ENCODE results near the gene PER1.
"Not testable (repeated sequence)": the region's sequence is repeated elsewhere in the genome, so short reads cannot be mapped to it uniquely, and the experiment has no call there.

Gene PER1

DNA sequence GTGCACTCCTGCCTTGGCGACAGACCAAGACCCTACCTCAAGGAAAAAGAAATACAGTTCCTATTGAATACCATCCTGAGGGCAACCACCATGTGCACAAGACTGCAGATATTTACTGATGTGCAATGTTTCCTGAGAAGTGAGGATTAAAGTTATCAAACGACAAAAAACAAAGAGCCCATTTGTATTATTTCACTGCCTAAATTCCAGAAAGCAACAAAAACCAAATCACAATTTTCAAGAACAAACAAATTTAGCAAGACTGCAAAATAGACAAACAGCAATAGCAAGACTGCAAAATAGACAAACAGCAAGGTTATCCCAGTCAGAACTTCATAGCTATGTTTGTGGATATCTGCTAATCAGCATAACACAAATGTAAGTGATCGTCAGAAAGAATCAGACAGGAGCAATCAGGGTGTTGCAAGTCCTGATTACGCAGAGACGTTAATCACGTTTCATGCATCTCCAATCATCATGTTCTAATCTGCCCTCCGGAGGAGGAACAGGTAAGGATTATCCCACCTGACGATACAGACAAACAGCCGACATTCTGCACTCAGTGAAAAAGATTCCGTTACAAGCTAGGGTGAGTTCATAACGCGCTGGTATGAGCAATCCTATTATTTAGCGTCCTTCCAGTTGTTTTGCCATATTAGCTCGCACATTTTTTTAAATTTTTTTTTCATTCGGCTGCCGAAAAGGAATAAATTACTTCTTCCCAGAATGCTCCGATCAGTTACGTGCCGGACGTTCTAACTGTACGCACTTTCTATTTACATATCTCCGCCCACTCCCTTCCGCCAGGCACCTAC is 21.1 kb upstream of the PER1 start:
- DNase-seq (ENCODE audit: low spot score), result peak; percentile 90

DNA sequence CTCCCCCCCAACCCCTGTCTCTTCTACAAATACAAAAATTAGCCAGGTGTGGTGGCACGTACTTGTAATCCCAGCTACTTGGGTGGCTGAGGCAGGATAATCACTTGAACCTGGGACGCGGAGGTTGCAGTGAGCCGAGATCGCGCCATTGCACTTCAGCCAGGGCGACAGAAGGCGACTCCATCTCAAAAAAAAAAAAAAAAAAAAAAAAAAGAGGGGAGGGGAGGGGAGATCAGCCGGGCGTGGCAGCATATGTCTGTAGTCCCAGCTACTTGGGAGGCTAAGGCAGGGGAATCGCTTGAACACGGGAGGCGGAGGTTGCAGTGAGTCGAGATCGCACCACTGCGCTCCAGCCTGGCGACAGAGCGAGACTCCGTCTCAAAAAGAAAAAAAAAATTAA is 18.0 kb upstream of the PER1 start:
- not testable (repeated sequence) for DNase-seq (ENCODE audit: low spot score)

DNA sequence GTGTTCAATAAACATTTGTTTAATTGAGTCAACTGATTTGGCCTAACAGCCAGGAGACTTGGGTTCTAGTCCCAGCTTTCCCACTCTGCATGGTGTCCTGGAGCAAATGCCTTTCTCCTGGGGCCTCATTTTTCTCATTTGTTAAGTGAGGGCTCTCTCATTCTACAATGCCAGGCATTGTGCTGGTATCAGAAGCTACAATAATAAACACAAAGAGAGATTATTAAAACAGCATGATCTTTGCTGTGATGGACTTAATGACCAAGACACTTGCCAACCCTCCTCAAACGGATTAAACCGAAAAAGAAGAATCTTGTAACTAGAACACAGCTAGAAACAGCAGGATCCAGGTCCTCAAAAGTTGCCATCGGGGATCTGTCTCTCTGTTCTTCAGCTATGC is 15.3 kb upstream of the PER1 start:
- no peak for DNase-seq (ENCODE audit: low spot score)

DNA sequence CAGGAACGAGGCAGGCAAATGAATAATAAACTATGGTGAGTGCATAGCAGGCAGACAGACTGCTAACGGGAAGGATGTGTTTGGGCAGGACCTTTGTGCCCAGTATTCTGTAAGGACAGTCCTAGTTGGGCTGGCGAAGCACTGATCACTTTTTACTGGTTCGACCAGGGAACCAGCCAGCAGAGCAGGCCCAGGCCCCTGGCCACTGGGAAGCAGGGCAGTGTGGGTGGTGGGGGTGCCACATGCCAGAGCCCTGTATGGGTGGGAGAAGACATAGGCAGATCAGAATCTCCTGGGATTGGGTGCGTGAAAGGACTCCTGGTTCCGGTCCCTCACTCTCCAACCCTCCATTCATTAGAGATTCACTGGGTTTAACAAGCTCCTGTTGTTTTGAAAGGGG is 14.5 kb upstream of the PER1 start:
- DNase-seq (ENCODE audit: low spot score), result no peak

DNA sequence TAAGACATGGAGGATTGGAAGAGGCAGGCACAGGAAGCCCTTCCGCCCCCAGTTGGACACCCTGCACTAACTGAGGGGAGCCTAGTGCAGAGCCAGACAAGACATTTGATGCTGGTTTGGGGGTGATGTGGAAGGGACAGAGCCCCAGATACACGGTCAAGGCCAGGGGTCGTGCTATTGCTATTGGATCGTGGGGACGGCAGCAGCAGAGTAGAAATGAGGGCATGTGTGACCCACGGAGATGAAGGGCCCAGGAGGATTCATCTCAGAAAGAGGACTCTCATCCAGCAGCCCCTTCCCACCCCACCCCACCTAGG is 12.6 kb upstream of the PER1 start:
- DNase-seq (ENCODE audit: low spot score), result no peak

DNA sequence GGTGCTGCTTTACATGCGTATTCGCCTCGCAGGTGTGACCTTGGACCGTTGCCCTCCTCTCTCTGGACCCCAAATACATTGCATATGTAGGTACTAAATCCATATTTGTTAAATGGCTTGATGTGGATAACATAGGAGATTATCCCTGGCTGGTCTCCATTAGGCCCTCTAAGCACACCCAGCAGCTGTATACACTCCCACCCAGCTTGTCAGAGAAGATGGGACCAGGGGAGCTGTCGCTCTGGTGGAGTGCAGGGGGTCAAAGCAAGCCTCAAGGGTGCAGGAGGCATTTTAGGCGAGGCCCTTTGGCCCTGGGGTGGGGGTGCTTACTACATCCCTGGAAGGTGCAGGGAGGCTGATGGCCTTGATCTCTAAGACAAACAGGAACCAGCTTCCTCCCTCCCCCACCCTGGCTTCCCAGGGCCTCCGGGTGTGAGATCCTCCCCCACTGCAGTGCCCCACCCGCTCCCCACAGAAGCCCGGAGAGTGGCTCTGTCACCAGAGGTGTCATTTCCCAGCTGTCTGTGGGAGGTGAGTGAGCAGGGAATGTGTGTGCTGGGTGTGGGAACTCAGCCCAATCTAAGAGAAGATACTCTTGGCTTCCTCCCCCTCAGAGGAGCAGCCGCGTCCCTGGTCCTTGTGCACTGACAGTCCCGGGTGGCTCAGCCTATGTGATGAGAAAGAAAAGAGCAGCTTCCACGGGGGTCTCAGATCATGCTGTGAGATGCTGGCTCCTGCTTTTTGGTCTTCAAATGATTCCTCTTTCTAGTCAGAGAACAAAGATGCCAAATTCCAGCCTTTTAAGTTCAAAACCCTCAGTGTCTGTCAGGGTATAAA is 12.0 kb upstream of the PER1 start:
- peak; percentile 50 for DNase-seq (ENCODE audit: low spot score)

DNA sequence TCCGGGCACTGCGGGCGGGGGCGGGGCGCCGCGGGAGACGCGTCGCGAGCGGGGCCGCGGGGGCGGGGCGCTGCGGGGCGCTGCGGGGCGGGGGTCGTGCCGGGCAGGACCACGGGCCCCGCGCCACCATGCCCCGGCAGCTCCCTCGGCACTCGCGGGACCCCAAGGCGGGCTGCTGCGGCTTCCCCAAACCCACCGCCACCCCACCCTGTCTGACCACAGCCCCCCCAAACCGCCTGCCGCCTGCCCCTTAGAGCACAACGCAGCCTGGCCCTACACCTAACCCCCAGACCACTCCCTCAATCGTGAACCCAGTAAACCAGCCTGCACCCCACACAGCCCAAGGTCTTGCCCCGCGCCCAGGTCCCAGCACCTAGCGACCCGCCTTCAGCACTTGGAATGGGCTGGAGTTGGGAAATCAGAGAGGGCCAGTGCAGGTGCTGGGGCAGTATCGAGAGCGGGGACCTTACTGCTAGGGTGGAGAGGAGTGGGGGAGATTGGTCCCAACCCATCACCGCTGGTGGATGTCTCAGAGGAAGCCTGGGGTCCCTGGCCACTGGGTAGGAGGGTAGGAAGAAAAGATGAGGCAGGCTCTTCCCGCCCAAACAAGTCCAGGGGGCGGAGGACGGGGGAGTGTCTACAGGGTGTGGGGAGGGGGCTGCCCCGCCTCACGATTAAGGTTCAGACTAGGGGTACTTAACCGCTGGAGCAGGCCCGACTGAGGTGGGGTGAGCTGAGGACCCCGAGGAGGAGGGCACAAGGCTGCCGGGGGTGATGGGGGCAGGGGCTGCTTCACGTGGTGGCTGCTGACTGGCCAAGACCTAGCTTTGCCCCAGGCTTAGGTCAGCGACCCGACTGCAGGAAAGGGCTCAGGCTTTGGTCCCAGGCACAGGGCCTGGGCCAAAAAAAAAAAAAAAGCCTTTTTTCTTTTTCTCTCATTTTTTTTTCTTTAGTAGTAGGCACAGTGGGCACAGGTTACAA is 11.1 kb upstream of the PER1 start:
- no peak for DNase-seq (ENCODE audit: low spot score)

DNA sequence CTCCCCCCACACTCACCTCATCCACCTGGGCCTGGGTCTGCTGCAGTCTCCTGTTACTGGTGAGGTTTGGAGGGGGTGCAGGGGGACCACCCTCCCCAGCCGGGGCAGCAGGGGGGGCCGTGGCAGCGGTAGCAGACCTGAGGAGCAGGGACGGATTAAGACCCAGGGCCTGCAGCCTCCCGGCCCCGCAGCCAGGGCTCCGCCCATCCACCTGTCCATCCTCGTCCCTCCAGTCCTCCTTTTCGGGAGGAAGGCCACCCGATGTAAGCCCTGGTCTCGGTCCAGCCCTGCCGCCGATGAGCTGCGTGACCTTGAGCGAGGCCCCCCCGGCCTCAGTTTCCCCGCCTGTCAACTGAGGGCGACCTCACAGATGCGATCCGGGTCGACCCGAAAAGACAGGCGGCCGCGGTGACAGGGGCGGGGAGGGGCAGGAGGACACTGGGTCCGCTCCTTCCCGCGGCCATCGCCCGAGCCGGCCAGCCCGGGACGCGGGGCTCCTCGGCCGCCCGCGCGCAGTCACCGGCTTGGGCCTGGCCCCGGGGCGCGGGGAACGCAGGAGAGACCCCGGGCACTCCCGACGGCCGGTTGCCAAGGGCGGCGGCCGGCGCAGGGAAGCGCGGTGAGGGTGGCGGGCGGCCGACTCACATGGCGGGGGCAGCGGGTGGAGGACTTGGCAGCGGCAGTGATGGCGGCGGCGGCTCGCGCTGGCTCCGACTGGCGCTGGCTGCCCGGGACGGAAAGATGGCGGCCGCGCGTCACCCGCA is 10.2 kb upstream of the PER1 start, which contains the start of gene VAMP2:
TSS of gene VAMP2 (minus strand) at position 716 of the 764 bp plus-strand sequence. CDS start at position 647, 69 bp downstream.
- peak; percentile 88 for DNase-seq (ENCODE audit: low spot score)

DNA sequence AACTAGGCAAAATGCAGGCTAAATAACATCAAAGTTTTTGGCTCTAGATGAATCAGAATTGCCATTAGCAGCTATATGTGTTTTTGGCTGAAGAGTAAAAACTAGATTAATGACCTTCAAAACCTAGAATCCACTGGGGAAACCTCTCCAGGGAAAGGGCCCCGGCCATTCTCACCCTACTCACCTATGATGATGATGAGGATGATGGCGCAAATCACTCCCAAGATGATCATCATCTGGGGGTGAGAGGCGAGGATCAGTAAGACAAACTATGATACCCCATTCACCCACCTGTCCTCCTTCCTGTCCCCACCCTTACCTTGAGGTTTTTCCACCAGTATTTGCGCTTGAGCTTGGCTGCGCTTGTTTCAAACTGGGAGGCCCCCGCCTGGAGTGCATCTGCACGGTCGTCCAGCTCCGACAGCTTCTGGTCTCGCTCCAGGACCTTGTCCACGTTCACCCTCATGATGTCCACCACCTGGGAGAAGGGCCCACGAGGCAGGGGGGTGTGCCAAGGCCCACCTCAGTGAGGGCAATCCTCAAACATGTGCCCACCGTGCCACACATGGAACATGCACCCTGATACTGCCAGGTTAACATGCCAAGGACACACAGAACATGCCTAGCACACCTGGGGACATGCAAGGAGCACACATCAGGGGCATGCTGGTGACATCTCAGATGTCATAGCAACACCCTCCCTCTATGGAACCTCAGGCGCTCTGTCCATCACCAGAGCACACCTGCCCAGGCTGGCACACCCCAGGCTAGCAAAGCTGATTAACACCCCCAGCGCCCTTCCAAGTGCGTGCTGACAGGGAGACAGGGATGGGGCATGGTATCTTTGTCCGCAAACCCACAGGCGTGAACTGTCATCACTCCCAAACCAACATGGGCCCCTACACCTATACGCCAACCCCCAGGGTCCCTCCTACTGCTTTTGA is 9.4 kb upstream of the PER1 start:
- DNase-seq (ENCODE audit: low spot score), result peak; percentile 35

DNA sequence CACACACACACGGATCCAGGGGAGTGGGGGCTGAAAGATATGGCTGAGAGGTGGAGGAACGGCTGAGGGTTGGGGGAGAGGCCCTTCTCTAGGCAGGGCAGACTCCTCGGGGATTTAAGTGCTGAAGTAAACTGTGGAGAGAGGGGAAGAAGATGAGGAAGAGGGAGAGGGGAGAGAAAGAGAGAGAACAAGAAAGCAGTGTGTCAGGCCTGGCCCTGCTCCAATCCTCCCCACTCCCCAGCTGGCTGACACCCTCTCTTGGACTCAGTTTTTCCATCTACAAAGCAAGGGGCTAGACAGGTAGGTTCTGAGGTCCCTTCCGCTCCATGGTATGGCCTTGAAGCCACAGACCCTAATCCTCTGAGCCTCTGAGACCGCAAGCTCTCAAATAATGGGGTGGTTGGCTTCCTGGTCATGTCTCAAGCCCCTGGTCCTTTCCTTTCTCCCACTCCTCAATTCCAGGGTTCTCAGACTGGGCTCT is 8.6 kb upstream of the PER1 start:
- DNase-seq (ENCODE audit: low spot score), result no peak

DNA sequence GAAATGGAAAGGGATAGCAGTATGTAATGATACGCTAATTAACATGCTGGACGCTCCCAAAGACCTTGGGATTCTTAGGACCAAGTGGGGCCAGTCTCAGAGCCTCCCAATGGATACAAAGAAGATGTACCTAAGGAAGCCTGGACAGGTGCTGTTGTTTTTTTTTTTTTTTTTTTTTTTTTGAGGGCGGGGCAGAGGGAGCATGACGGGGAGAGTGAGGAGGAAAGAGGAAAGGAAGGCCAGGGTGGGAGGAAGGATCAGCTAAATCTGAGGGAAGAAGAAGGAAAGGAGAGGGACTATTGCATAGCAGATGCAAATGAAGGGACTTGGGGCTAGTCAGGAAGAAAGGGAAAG is 8.0 kb upstream of the PER1 start:
- DNase-seq (ENCODE audit: low spot score), result no peak

DNA sequence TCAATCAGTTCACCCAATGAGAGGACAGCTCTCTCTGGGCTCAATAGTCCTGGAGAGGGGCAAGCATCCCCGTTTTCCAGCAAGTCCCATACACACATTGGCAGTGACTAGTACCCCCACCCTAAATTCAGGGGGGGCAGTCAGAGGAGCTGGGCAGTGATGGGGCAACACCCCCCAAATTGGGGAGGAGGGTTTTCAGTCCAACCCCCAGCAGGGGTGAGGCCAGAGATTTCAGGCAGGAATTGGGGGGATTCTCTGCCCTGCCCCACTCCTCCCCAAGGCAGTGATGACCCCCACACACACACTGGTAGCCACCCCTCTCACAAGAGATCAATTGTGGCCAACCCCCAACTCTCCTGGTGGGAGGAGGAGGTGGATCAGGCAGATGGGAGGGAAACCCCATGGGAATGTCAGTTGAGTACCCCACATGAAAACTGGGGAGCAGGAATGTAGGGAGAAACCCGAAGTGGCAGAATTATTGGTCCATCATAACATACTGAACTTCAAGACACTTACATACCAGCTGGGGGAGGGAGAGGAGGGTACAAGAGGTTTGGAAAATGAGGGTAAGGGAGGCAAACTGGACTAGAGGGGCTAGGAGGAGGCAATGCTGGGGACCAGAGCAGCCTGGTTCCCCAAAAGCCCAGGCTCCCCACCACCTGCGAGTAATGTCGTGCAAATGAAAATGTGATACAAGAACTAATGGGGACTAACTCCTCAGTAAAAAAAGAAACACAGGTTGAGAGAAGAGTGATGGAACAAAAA is 7.4 kb upstream of the PER1 start:
- DNase-seq (ENCODE audit: low spot score), result no peak

DNA sequence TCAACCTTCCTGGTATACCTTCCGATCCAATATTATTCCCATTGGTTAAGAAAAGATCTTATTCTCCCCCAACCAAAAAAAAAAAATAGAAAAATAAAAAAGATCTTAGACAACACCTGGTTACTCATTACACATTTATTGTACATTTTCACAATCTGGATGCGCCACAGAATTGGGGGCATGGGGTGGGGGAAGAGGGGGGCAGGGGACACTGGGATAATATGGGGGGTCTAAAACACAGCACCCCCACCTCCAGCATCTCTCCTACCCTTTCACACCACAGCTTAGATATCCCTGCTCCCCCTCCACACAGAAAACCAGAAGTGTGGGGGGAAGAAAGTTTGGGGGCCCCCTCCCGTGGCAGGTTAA is 6.8 kb upstream of the PER1 start:
- no peak for DNase-seq (ENCODE audit: low spot score)

DNA sequence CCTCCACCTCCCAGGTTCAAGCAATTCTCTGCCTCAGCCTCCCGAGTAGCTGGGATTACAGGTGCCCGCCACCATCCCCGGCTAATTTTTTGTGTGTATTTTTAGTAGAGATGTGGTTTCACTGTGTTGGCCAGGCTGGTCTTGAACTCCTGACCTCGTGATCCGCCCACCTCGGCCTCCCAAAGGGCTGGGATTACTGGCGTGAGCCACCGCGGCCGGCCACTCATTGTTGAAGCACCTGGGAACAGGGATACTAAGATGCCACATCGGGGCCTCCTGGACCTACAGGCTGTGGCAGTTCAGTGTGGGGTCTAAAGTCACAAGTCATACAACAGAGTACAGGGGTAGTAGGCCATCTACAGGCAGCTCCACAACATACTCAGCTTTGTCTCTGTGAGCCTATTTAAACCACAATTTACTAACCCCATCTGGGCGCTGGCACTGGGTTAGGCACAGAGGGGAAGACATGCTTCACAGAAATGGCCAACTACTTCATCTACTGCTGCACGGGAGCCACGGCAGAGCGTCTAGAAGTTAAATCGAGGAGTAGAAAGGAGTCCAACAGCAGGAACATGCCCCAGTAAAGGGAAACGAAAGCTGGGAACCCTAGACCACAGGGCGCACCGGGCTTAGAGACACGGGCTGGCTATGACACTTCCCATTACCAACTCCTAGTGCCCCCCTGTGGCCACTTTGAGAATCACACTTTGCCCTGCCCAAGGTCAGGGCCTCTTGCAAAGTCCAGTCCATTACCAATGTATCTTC is 6.2 kb upstream of the PER1 start:
- DNase-seq (ENCODE audit: low spot score), result peak; percentile 94

DNA sequence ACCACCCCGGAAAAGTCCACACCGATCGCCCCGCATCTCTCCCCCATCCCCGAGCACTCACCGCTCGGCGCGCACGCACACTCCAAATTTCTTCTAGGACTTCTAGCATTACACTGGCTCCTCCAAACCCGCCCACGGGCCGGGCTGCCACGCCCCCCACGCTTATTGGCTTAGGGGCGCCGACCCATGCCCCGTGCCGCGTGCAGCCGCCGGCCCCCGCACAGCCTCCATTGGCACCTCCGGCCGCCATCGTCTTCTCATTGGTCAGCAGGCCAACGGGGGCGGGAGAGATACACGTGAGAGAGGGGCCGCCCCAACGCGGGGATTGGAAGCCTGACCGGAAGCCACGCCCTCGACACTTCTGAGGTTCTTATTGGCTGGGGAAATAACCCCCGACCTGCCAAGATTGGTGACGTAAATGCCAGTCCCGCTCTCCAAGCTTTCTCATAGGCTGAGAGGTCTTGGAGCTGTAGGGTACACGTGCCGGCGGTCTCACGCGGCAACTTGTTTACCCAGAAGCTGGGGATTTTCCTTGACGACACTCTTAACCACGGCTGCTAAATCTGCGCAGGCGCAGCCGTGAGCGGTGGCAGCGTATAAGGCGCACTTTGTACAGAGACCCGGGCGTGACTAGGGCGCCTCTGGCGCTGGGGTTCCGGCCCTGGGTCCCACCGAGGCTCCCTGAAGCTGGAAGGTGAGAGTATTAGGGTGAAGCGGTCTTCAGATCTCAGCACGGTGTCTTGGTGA is 4.2 kb upstream of the PER1 start:
- DNase-seq (ENCODE audit: low spot score), result peak; percentile 100

DNA sequence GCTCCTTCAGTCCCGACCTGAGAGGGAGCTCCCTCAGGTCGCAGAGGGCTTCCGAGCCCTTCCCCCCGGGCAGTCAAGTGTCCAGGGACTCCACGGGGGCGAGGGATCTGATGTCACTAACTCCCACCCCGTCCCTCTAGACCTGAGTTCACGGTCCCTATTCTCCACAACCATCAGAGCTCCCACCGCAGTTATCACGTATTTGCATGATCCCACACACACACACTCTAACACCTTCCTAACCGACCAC is 3.7 kb upstream of the PER1 start:
- no peak for DNase-seq (ENCODE audit: low spot score)

DNA sequence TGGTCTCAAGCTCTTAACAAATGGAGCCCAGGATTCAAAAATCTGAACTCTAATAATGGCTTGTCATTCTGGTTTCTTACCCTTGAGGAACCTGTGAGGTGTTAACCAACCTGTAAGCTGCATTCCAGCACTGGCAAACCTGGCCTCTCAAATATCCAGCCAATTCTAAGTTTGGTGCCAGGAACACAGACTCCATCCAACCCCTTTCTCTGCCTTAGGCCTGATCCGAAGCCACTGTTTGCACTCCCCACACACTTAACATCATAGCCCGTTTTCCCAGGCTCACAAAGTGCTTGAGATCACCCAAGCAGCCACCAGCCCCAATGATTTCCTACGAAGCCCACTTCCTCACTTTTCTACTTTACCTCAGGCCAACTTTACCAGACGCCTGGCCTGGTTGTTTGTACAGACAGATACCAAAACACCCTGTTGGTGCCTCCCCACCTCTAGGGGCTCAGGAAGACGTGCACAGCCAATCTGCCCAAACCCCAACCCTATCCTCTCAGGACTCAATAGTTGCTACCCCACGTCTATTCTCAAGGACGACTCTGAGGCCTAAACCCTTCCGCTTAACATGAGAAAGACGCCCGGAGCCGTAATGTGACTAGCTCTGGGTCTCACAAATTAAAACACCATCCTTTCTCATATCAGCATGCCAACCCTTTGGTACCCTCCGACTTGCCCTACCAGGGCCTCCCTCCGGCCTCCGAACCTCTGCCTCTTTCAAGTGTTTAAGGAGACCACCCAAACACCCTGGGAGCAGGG is 3.2 kb upstream of the PER1 start:
- DNase-seq (ENCODE audit: low spot score), result peak; percentile 58

Measured in hematopoietic multipotent progenitor cell treated with erythropoietin and hydrocortisone succinate and interleukin-3 and kit ligand, for 17 days (in vitro differentiated cells).